C4-2B (cell line): ENCODE results near the gene LETM1.

Experiments used
- H3K27ac ChIP-seq: fragments of 450-650 bp; 2 replicates; pipeline ENCODE4 v1.5.1; 2017
- ZFX ChIP-seq: fragments of 450-650 bp; IDR thresholded peaks from 2 replicates; pipeline ENCODE4 v1.6.1; 2017
- TF ChIP-seq, protein P1 (sequence below): fragments of 450-650 bp; conservative IDR thresholded peaks from 2 replicates; pipeline ENCODE4 v1.5.1; 2017; ENCODE audit warnings: mild to moderate bottlenecking

Gene LETM1

DNA sequence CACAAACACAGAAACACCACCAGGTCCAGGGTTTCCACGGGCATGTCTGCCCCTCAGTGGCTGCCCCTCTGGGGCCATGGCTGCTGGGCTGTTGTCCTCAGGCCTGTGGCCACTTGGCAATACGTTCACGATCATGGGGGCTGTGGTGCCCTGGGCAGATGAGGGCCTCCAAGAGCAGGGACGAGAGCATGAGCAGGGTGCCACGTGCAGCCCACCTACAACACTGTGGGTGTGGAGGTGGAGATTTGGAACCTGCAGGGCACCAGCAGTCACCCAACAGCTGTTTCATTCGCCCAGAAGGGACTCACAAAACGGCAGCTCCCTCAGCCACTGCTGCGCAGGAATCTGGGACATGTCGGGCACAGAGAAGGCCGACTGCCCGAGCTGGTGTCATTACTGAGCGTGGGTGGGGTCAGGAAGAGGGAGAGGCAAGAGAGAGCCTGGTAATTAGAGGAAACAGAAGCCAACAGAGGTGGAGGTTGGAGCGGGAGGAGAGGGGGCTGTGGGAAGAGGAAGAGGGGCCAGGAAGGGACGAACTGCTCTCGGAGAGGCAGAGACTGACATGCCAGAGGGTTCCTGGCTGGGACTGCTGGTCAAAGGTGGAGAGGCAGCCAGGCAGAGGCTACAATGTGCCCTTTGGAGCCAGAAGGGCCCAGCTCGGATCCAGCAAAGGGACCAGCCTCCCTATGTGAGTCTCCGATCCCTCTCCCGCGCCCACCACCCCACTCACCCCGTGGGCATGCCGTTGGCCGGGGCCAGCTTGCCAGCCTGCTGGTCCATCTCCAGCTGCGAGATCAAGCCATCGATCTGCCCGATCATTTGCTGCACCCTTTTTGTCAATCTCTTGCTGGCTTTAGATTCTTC is 39.7 kb downstream of the LETM1 start:
- TF ChIP-seq, protein P1, sequence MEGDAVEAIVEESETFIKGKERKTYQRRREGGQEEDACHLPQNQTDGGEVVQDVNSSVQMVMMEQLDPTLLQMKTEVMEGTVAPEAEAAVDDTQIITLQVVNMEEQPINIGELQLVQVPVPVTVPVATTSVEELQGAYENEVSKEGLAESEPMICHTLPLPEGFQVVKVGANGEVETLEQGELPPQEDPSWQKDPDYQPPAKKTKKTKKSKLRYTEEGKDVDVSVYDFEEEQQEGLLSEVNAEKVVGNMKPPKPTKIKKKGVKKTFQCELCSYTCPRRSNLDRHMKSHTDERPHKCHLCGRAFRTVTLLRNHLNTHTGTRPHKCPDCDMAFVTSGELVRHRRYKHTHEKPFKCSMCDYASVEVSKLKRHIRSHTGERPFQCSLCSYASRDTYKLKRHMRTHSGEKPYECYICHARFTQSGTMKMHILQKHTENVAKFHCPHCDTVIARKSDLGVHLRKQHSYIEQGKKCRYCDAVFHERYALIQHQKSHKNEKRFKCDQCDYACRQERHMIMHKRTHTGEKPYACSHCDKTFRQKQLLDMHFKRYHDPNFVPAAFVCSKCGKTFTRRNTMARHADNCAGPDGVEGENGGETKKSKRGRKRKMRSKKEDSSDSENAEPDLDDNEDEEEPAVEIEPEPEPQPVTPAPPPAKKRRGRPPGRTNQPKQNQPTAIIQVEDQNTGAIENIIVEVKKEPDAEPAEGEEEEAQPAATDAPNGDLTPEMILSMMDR = no peak
- TF ChIP-seq ZFX = no peak
- no peak overlapping the region for H3K27ac ChIP-seq

DNA sequence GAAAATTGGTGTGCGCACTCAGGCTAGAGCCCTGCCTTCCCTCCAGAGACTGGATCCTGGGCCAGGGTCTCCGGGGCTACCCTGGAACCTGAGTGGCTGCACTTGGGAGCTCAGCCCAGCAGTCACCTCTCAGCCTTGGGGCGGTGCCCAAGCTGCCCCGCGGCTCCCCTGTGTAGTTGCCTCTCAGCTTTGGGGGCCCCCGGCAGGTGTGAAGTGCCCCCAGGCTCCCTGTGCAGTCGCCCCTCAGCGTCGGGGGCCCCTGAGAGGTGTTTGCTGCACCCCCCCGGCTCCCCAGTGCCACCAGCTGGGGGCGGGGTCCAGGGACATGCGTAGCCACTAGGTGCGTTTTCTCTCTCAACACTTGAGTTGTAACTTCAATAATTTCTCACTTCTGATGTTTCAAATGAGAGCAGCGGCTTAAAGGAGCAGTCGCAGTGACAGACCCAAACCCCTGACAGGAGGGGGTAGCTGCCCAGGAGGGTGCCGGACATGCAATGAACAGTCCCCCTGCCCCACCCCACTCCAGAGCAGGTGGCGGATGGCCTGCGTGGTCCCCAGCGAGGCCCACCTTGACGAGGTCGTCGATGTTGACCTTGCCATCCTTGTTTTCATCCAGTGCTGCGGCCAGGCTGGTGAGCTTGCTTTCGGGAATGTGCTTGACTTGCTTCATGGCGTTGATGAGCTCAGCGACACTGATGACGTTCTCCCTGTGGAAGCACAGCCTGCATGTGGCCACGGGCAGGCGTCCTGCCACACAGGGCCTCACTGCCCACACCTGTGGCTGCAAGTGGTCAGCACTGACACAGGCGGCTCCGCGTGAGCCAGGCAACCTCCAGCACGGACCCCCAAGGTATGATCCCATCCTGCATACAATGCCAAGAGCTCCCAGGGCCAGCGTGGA is 40.6 kb downstream of the LETM1 start:
- no peak for TF ChIP-seq ZFX
- TF ChIP-seq, protein P1 = no peak
- no peak overlapping the region for H3K27ac ChIP-seq

DNA sequence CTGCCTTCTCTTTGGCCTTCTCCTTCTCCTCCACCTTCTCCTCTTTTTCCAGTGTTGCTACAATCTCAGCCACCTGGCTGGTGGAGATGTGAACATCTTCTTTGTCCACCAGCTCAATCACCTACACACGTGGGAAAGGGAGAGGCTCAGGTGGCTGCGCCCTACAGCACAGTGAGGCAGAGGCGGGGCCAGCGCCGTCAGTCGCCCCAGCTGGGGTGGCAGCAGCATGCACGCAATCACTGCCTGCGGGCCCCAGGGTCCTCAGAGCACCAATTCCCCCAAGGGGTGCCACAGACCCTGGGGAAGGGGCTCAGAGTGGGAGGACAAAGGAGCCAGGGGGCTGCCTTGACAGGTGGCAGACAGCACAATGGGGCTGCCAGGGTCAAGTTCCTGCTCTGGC is 41.5 kb downstream of the LETM1 start:
- no peak overlapping the region for H3K27ac ChIP-seq
- TF ChIP-seq, protein P1 = no peak
- TF ChIP-seq ZFX = no peak

DNA sequence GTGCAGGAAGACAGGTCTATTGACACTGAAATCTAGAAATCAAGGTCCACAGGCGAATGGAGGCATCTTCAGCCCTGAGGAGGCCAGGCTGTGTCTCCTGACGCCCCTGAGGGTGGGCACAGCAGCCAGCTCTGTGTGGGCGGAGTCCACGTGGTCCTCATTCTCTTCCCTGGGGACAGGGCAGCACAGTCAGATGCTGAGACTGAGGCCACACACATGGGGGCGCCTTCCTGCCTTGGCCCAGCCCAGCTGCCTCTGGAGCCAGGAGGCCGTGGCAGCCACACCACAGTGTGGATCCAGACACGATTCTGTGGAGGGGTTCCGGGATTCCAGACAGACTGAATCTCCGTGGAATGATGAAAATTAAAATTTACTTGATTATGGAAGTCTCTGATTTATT is 42.0 kb downstream of the LETM1 start:
- H3K27ac ChIP-seq = no peak overlapping the region
- TF ChIP-seq, protein P1 = no peak
- no peak for TF ChIP-seq ZFX

DNA sequence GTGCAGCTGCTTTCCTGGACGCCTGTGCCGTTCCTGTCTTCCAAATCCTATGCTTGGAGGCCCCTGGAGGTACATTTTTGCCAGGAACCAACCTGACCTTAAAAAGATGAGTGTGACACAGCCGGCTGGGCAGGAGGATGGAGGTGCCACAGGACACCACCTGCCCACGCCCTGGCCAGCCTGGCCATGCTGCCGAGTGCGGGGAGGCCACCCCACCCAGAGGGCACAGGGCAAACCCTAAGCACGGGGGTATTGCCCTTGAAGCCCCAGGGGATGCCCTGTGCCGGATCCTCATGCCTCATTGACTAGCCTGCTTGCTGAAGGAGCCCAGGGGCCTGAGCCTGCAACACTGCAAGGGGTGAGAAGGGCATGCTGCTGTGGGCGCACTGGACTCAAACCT is 42.7 kb downstream of the LETM1 start:
- no peak for TF ChIP-seq ZFX
- TF ChIP-seq, protein P1 = no peak
- H3K27ac ChIP-seq = no peak overlapping the region

DNA sequence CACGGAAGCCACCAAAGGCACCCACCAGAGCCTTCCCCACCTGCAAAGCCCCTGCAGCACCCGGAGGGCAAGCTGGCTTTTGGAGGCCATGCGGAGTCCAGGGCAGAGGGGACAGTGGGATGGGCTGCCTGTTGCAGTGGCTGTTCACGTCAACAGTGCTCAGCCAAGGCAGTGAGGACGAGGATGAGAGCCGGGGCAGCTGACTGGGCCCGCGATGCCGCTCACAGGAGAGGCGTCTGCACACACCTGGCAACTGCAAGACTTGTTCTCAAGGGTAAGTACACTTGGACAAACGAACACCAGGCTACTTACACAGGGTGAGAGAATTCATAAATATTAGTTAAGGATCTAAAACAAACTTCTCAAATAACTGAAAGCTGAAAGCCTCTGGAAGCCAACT is 43.2 kb downstream of the LETM1 start:
- TF ChIP-seq ZFX = no peak
- TF ChIP-seq, protein P1 = no peak
- no peak overlapping the region for H3K27ac ChIP-seq

DNA sequence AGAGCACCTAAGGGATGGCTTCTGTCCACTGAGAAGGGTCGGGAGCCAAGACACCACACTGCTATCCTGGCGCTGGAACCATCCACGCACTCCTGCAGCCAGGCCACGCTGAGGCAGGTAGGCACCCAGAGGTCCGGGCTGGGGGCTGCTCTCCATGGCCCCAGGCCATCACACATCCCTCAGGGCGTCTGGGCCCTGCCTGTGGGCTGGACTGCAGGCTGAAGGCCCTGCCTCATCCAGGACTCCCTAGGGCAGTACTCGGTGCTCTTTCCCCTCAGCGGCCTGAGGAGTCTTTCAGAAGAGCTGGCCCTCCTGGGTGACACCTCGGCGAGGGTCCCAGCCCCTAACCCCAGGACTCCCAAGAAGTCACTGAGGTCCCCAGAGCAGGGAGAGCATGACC is 45.2 kb downstream of the LETM1 start:
- no peak for TF ChIP-seq ZFX
- TF ChIP-seq, protein P1 = no peak

More for the DNA sequence above, 45.2 kb downstream of the LETM1 start:
- H3K27ac ChIP-seq = no peak overlapping the region
